K562 (cell line): Measurements from ENCODE around the gene APLP1. TPM values are rescaled to one million over a fixed set of nuclear protein-coding genes. Genes with fewer than 3 reads are reported as not detected.
"Not testable (repeated sequence)": the region's sequence is repeated elsewhere in the genome, so short reads cannot be mapped to it uniquely, and the experiment has no call there.

Experiments
- ATAC-seq: fragments of 200-7000 bp; cut with Tn5 transposase; 3 replicates; pipeline ENCODE4 v1.9.1; 2020; ENCODE audit warnings: moderate library complexity
- BruUV-seq: library from RNA; stranded (reverse); fragments of 400-500 nt; replicated peaks from 2 replicates; lab custom pipeline; 2021; lab: Mats Ljungman, UMichigan
- CTCF ChIA-PET: fragments of 300-600 bp; formaldehyde crosslinking; extraction: SDS; loops from one replicate; lab custom pipeline; 2021; ENCODE audit warnings: low intra/inter-chr PET ratio; lab: Yijun Ruan, JAX
- POLR2A ChIA-PET: fragments of 300-600, 350-650 bp; sonication (Branson Sonifier 250); formaldehyde crosslinking; extraction: SDS; loops from one replicate; lab custom pipeline; 2021; ENCODE audit warnings: antibody characterized with exemption, inconsistent platforms; lab: Yijun Ruan, JAX
- DNase-seq, 4 experiments: peaks; one replicate each; pipeline versions ENCODE4 v3.0.0 to v3.0.0-alpha.2; 2011 to 2018; ENCODE audit warnings: low spot score in 3 of 4, mixed read lengths in 3 of 4; ENCODE audit errors: extremely low read depth in 1 of 4
- FAIRE-seq: peaks from 2 replicates; lab custom pipeline; 2011; peaks lifted over from hg19 to GRCh38; lab: Jason Lieb, UNC
- H2AFZ ChIP-seq: 2 replicates; pipeline ENCODE4 v1.6.0; 2011; ENCODE audit warnings: low read depth, low read length, control low read depth, inconsistent platforms
- H3K27ac ChIP-seq: fragments of 200-600 bp; 3 replicates; pipeline ENCODE4 v1.8.0; 2011; ENCODE audit warnings: low read depth, mild to moderate bottlenecking, control low read depth, inconsistent platforms, low read length, moderate library complexity, mixed read lengths; ENCODE audit errors: extremely low read depth
- H3K27me3 ChIP-seq, 2 experiments: fragments of 300-600 bp in 1 of 2; 2 replicates in 1 of 2; 3 replicates in 1 of 2; pipeline versions ENCODE4 v1.6.0 to v1.8.0; 2011; ENCODE audit warnings: inconsistent platforms in 2 of 2, low read length in 2 of 2, mild to moderate bottlenecking in 1 of 2, mixed read lengths in 1 of 2, moderate library complexity in 1 of 2; ENCODE audit not compliant: control insufficient read depth in 2 of 2, insufficient read depth in 2 of 2
- H3K36me3 ChIP-seq: fragments of 300-600 bp; 3 replicates; pipeline ENCODE4 v1.8.0; 2011; ENCODE audit warnings: mild to moderate bottlenecking, low read length, inconsistent platforms; ENCODE audit not compliant: control insufficient read depth, insufficient read depth
- H3K4me1 ChIP-seq, 2 experiments: fragments of 200-600 bp in 1 of 2; replicated peaks in 1 of 2; 2 replicates in 1 of 2; 3 replicates in 1 of 2; pipeline versions ENCODE4 v1.5.1 to v1.8.0; 2011; ENCODE audit warnings: inconsistent platforms in 2 of 2, low read length in 2 of 2, mild to moderate bottlenecking in 1 of 2, mixed read lengths in 1 of 2, moderate library complexity in 1 of 2; ENCODE audit not compliant: control insufficient read depth in 2 of 2, insufficient read depth in 2 of 2
- H3K4me2 ChIP-seq: 2 replicates; pipeline ENCODE4 v1.6.1; 2011; ENCODE audit warnings: low read length, control low read depth, inconsistent platforms, mixed read lengths; ENCODE audit not compliant: insufficient read depth
- H3K4me3 ChIP-seq: fragments of 200-600 bp; sonication (generic), shearing (Covaris generic); 2 replicates; pipeline ENCODE4 v1.5.1; 2016; ENCODE audit warnings: control low read depth, inconsistent platforms
- H3K79me2 ChIP-seq: fragments of 200-600 bp; 3 replicates; pipeline ENCODE4 v1.8.0; 2011; ENCODE audit warnings: low read length, inconsistent platforms; ENCODE audit not compliant: control insufficient read depth, insufficient read depth
- H3K9ac ChIP-seq, 2 experiments: 2 replicates each; pipeline versions ENCODE4 v1.6.0 to v1.6.1; 2011; ENCODE audit warnings: low read depth in 2 of 2, low read length in 2 of 2, control low read depth in 1 of 2, inconsistent platforms in 1 of 2, mild to moderate bottlenecking in 1 of 2, mixed read lengths in 1 of 2; ENCODE audit not compliant: insufficient read depth in 1 of 2
- H3K9me1 ChIP-seq: one replicate; pipeline ENCODE4 v1.6.0; 2011; ENCODE audit warnings: inconsistent platforms, mild to moderate bottlenecking, low read length, moderate library complexity; ENCODE audit not compliant: control insufficient read depth, insufficient read depth
- H3K9me3 ChIP-seq: replicated peaks from 2 replicates; pipeline ENCODE4 v1.5.1; 2011; ENCODE audit warnings: low read depth, low read length, inconsistent platforms; ENCODE audit not compliant: control insufficient read depth, insufficient read depth
- H4K20me1 ChIP-seq: replicated peaks from 2 replicates; pipeline ENCODE4 v1.6.1; 2011; ENCODE audit warnings: low read length, inconsistent platforms, mixed read lengths; ENCODE audit not compliant: control insufficient read depth, insufficient read depth
- ARNT ChIP-seq, 2 experiments: fragments of 450-650 bp; IDR thresholded peaks; 2 replicates each; pipeline ENCODE4 v1.6.1; 2016; ENCODE audit warnings: mild to moderate bottlenecking in 1 of 2
- ATF7 ChIP-seq: fragments of 450-650 bp; IDR thresholded peaks from 2 replicates; pipeline ENCODE4 v1.7.1; 2014; ENCODE audit warnings: mild to moderate bottlenecking, moderate library complexity
- GABPA ChIP-seq: fragments of 200-800 bp; sonication (Bioruptor generic); conservative IDR thresholded peaks from 2 replicates; pipeline ENCODE4 v1.6.1; 2016; ENCODE audit warnings: low read depth, missing genetic modification characterization, missing compliant biosample characterization
- HDGF ChIP-seq: fragments of 450-650 bp; IDR thresholded peaks from 2 replicates; pipeline ENCODE4 v1.6.1; 2016
- LARP7 ChIP-seq: fragments of 450-650 bp; IDR thresholded peaks from 2 replicates; pipeline ENCODE4 v1.6.1; 2016
- MEIS2 ChIP-seq: fragments of 450-650 bp; IDR thresholded peaks from 2 replicates; pipeline ENCODE4 v1.6.1; 2014; ENCODE audit warnings: mild to moderate bottlenecking; ENCODE audit not compliant: partially characterized antibody
- MYNN ChIP-seq, 2 experiments: sonication (generic); formaldehyde crosslinking in 1 of 2; IDR thresholded peaks; 2 replicates each; pipeline versions ENCODE4 v1.5.0 to v1.6.1; 2016 to 2020; ENCODE audit warnings: antibody characterized with exemption in 1 of 2, missing genetic modification reagents in 1 of 2
- NFE2 ChIP-seq: IDR thresholded peaks from 2 replicates; pipeline ENCODE4 v1.6.1; 2014; ENCODE audit warnings: antibody characterized with exemption, low read depth
- SMARCE1 ChIP-seq: fragments of 450-650 bp; IDR thresholded peaks from 2 replicates; pipeline ENCODE4 v1.7.1; 2016; ENCODE audit warnings: mild to moderate bottlenecking
- XRCC5 ChIP-seq: fragments of 200-400 bp; formaldehyde crosslinking; IDR thresholded peaks from 2 replicates; pipeline ENCODE4 v1.6.1; 2017; ENCODE audit warnings: low read depth, mild to moderate bottlenecking, low read length
- ZNF316 ChIP-seq: fragments of 450-650 bp; IDR thresholded peaks from 2 replicates; pipeline ENCODE4 v1.6.1; 2016
- WGBS: fragments of 100-300 bp; shearing (Covaris generic); methylation state at CpG from one replicate; pipeline ENCODE4 v1.1.6; 2016; ENCODE audit warnings: low coverage, mixed read lengths; ENCODE audit not compliant: insufficient coverage; ENCODE audit errors: missing lambda C conversion rate; 5-methylcytosine and 5-hydroxymethylcytosine counted together
- in situ Hi-C: fragments of 300-500 bp; cut with MboI; formaldehyde crosslinking; loops from 4 replicates; pipeline ENCODE4 v1.15.0; 2018; ENCODE audit warnings: inconsistent platforms, mixed read lengths
- intact Hi-C: fragments of 100-400 bp; cut with micrococcal nuclease; formaldehyde crosslinking; loops from 2 replicates; pipeline ENCODE4 v1.14.2; 2022
- polyA plus RNA-seq, 8 experiments: library from polyadenylated mRNA; depleted of rRNA in 4 of 8; stranded (reverse) in 5 of 8; unstranded in 3 of 8; fragments of >200 nt; fragmentation: Nextera tagmentation in 2 of 8; fragmentation: Illumina TruSeq in 1 of 8; extraction: Ambion mirVana in 2 of 8; extraction: Trizol in 1 of 8; gene quantifications; 2 replicates each; pipeline versions ENCODE4 v1.2.1 to v1.2.3, GENCODE V29; 2011 to 2014; ENCODE audit warnings: inconsistent platforms in 1 of 8, missing spikeins in 1 of 8
- total RNA-seq, 7 experiments: library from RNA; depleted of rRNA in 6 of 7; stranded (reverse); fragments of >200 nt in 6 of 7; fragmentation: Illumina TruSeq in 2 of 7; extraction: Trizol in 2 of 7; gene quantifications; 2 replicates each; pipeline versions ENCODE4 v1.2.1 to v1.2.3, GENCODE V29; 2011 to 2021; ENCODE audit warnings: low replicate concordance in 1 of 7
- TF ChIP-seq, protein P1 (sequence below), 2 experiments: fragments of 450-650 bp in 1 of 2; sonication (generic) in 1 of 2; formaldehyde crosslinking in 1 of 2; IDR thresholded peaks in 1 of 2; conservative IDR thresholded peaks in 1 of 2; 2 replicates each; pipeline versions ENCODE4 v1.6.1 to v1.8.1; 2016 to 2023; ENCODE audit warnings: mild to moderate bottlenecking in 2 of 2, moderate library complexity in 2 of 2, inconsistent platforms in 1 of 2, missing genetic modification reagents in 1 of 2
- TF ChIP-seq, protein P2 (sequence below), 3 experiments: fragments of 200-800 bp in 1 of 3; fragments of 250-450 bp in 1 of 3; fragments of 450-650 bp in 1 of 3; sonication (Bioruptor Pico) in 1 of 3; sonication (Bioruptor generic) in 1 of 3; formaldehyde crosslinking in 1 of 3; IDR thresholded peaks; 2 replicates each; pipeline versions ENCODE4 v1.6.1 to v1.8.0; 2016 to 2022; ENCODE audit warnings: mild to moderate bottlenecking in 2 of 3, missing genetic modification characterization in 2 of 3, missing compliant biosample characterization in 1 of 3, moderate library complexity in 1 of 3
- TF ChIP-seq, protein P3 (sequence below): fragments of 450-650 bp; IDR thresholded peaks from 2 replicates; pipeline ENCODE4 v1.6.1; 2016

APLP1 gene
- total and polyA plus RNA-seq, 9 of the 15 experiments (the other 6 are each of a cell fraction or from before 2014, with no cell fraction given): 0.69 to 9.9 (median 4.7) TPM

- H3K4me2 ChIP-seq: peak overlapping the region; percentile 86
- H3K36me3 ChIP-seq; H3K9me3 ChIP-seq; H4K20me1 ChIP-seq; intact Hi-C loops; FAIRE-seq; CTCF ChIA-PET; BruUV-seq; in situ Hi-C loops; H3K9me1 ChIP-seq; H3K79me2 ChIP-seq; TF ChIP-seq MYNN (CRISPR knock-in tag; IDR thresholded peaks at IDR 0.05): not testable (repeated sequence)
- ATAC-seq (peak; percentile 87), DNase-seq (peak; percentile 84 to 94 (median 86))
- peaks cover 20 to 45% of the 10 kb centered on the region in 2 experiments for H3K4me1 ChIP-seq
- WGBS: 37% methylated on average over 24 of the region's 26 CpGs
- POLR2A ChIA-PET: interaction anchor here (0.7 to 1.9 kb wide), 9 partner anchors 10 to 280 kb away, joined by 3 to 9 read pairs (median 3); partner anchors contain the start of genes HAUS5, KIRREL2 and LIN37
- peak overlapping the region; percentile 96 for H2AFZ ChIP-seq
- 0 out of 4 replicates have a peak overlapping the region, but pooled peaks of 1 of the 2 experiments have one; percentile 17 for H3K9ac ChIP-seq
- peak overlapping the region; percentile 45 for H3K4me3 ChIP-seq
- H3K27ac ChIP-seq: 0 out of 3 replicates have a peak overlapping the region, but pooled peaks have one; percentile 8
- H3K27me3 ChIP-seq: peaks cover 0 to 10% of the 10 kb centered on the region in 2 experiments; a peak in 2 of 5 replicates
- peak; percentile 65; the same call in 1 of the 2 replicates for TF ChIP-seq HDGF
- TF ChIP-seq, protein P1, sequence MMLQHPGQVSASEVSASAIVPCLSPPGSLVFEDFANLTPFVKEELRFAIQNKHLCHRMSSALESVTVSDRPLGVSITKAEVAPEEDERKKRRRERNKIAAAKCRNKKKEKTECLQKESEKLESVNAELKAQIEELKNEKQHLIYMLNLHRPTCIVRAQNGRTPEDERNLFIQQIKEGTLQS (IDR thresholded peaks at IDR 0.05): not testable (repeated sequence)
- TF ChIP-seq, protein P1 (CRISPR knock-in tag; conservative IDR thresholded peaks at IDR 0.05): 0 out of 2 replicates have a peak, but pooled peaks have one; percentile 14
- TF ChIP-seq MEIS2: peak; percentile 56
- TF ChIP-seq, protein P2, sequence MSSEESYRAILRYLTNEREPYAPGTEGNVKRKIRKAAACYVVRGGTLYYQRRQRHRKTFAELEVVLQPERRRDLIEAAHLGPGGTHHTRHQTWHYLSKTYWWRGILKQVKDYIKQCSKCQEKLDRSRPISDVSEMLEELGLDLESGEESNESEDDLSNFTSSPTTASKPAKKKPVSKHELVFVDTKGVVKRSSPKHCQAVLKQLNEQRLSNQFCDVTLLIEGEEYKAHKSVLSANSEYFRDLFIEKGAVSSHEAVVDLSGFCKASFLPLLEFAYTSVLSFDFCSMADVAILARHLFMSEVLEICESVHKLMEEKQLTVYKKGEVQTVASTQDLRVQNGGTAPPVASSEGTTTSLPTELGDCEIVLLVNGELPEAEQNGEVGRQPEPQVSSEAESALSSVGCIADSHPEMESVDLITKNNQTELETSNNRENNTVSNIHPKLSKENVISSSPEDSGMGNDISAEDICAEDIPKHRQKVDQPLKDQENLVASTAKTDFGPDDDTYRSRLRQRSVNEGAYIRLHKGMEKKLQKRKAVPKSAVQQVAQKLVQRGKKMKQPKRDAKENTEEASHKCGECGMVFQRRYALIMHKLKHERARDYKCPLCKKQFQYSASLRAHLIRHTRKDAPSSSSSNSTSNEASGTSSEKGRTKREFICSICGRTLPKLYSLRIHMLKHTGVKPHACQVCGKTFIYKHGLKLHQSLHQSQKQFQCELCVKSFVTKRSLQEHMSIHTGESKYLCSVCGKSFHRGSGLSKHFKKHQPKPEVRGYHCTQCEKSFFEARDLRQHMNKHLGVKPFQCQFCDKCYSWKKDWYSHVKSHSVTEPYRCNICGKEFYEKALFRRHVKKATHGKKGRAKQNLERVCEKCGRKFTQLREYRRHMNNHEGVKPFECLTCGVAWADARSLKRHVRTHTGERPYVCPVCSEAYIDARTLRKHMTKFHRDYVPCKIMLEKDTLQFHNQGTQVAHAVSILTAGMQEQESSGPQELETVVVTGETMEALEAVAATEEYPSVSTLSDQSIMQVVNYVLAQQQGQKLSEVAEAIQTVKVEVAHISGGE (CRISPR knock-in tag; IDR thresholded peaks at IDR 0.05): peak in 1 of 3 experiments; percentile 69; a peak in 1 of 6 replicates
- TF ChIP-seq ATF7: peak; percentile 15; the same call in 1 of the 2 replicates
- 0 out of 2 replicates have a peak, but pooled peaks have one; percentile 57 for TF ChIP-seq LARP7
- TF ChIP-seq GABPA: peak; percentile 59
- 0 out of 4 replicates have a peak, but pooled peaks of 1 of the 2 experiments have one; percentile 10 for TF ChIP-seq ARNT (IDR thresholded peaks at IDR 0.05)
- peak; percentile 12; the same call in 1 of the 2 replicates for TF ChIP-seq ZNF316
- 0 out of 2 replicates have a peak, but pooled peaks have one; percentile 24 for TF ChIP-seq SMARCE1
- TF ChIP-seq, protein P3, sequence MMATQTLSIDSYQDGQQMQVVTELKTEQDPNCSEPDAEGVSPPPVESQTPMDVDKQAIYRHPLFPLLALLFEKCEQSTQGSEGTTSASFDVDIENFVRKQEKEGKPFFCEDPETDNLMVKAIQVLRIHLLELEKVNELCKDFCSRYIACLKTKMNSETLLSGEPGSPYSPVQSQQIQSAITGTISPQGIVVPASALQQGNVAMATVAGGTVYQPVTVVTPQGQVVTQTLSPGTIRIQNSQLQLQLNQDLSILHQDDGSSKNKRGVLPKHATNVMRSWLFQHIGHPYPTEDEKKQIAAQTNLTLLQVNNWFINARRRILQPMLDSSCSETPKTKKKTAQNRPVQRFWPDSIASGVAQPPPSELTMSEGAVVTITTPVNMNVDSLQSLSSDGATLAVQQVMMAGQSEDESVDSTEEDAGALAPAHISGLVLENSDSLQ: peak; percentile 76
- TF ChIP-seq NFE2: 0 out of 2 replicates have a peak, but pooled peaks have one; percentile 14
- TF ChIP-seq XRCC5: 0 out of 2 replicates have a peak, but pooled peaks have one; percentile 13
- TF ChIP-seq MYNN (IDR thresholded peaks at IDR 0.05): 0 out of 2 replicates have a peak, but pooled peaks have one; percentile 40
These were observed 1.9 kb downstream of the APLP1 start for GRCh38 chr19:35870124-35870736.
